ENCODE data around the gene ZNF738. TPM values are rescaled to one million over a fixed set of nuclear protein-coding genes. Genes with fewer than 3 reads are reported as not detected.
A peak's percentile ranks its signal among the peaks of the same experiment; 100 is the strongest.
"Not testable (repeated sequence)": the region's sequence is repeated elsewhere in the genome, so short reads cannot be mapped to it uniquely, and the experiment has no call there.

Gene ZNF738
- total RNA-seq (2012; rRNA removed): 4.3 and 7.9 TPM in 2 replicates

DNA sequence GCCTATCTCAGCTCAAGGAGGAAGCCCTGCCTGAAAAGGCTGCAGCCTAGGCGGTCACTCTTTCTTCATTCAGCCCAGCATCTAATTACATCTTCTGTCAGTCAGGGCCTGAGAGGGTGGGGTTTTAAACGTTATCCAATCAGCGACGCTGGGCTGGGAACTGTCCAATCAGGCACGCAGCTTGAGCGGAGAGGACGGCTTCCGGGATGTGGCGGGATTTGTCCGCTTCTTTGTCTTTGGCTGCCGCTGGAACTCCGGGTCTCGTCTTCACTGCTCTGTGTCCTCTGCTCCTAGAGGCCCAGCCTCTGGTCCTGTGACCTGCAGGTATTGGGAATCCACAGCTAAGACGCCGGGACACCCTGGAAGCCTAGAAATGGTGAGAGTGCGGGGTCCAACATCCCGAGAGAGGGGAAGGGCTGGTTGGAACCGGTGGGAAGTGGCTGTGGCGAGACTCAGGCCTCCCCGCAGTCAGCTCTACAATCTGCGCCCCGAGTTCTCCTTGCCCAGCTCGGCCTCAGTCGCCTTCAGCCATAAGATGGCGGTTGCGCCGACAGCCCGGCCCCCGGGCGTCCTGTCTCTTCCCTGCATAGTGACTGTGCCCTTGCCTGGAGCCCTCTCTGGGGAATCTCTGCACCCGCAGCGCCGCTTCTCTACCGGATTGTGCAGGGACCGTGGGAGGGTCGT, at the start of gene ZNF738:
TSS of gene ZNF738 (plus strand) at position 233 of the 684 bp plus-strand sequence. CDS start at position 374, 141 bp downstream.
- Histone ChIP-seq H3K9me3 (replicated peaks; ENCODE audit: low read length) (no peaks in the 10 kb centered on the region), H3K9ac (ENCODE audit: low read depth, low read length) (peak within 1 kb of the TSS; percentile 88), H3K36me3 (ENCODE audit: insufficient read depth, low read length) (peaks cover 20% of the 10 kb centered on the region), H3K4me3 (ENCODE audit: low read length) (peak within 1 kb of the TSS; percentile 85), H3K4me2 (ENCODE audit: low read length) (peak within 1 kb of the TSS; percentile 73), H3K4me1 (ENCODE audit: control insufficient read depth, insufficient read depth, low read length) (no peaks in the 10 kb centered on the region), H3K27me3 (ENCODE audit: control insufficient read depth, insufficient read depth, low read length) (no peaks in the 10 kb centered on the region)

DNA sequence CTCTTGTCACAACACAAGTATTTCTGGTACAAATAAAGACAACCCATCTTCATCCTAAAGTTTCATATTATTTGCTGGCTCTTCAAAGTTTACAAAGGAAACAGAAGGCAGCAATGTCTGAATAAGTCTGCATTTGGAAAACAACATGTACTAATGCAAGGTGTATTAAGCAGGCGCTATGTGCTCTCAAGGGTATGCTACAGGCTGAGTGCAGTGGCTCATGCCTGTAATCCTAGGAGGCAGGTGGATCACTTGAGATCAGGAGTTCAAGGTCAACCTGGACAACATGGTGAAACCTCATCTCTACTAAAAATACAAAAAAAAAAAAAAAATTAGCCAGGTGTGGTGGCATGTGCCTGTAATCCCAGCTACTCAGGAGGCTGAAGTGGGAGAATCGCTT, 46.0 kb upstream of the ZNF738 start:
- H3K27me3 ChIP-seq (ENCODE audit: control insufficient read depth, insufficient read depth, low read length); H3K4me1 ChIP-seq (ENCODE audit: control insufficient read depth, insufficient read depth, low read length); H3K9ac ChIP-seq (ENCODE audit: low read depth, low read length); H3K4me2 ChIP-seq (ENCODE audit: low read length); H3K4me3 ChIP-seq (ENCODE audit: low read length); H3K9me3 ChIP-seq (replicated peaks; ENCODE audit: low read length): not testable (repeated sequence)
- H3K36me3 ChIP-seq (ENCODE audit: insufficient read depth, low read length): peaks cover 21% of the 10 kb centered on the region

GRCh38 chr19:21314676-21315075, 44.1 kb upstream of the ZNF738 start:
- Histone ChIP-seq H3K4me3 (ENCODE audit: low read length) (no peak overlapping the region), H3K9me3 (replicated peaks; ENCODE audit: low read length) (no peaks in the 10 kb centered on the region), H3K9ac (ENCODE audit: low read depth, low read length) (no peak overlapping the region), H3K4me1 (ENCODE audit: control insufficient read depth, insufficient read depth, low read length) (no peaks in the 10 kb centered on the region), H3K36me3 (ENCODE audit: insufficient read depth, low read length) (peaks cover 8% of the 10 kb centered on the region), H3K27me3 (ENCODE audit: control insufficient read depth, insufficient read depth, low read length) (no peaks in the 10 kb centered on the region), H3K4me2 (ENCODE audit: low read length) (no peak overlapping the region)

- Histone ChIP-seq H3K9ac (ENCODE audit: low read depth, low read length) (no peak overlapping the region), H3K4me1 (ENCODE audit: control insufficient read depth, insufficient read depth, low read length) (no peaks in the 10 kb centered on the region), H3K36me3 (ENCODE audit: insufficient read depth, low read length) (peaks cover 6% of the 10 kb centered on the region), H3K4me2 (ENCODE audit: low read length) (no peak overlapping the region), H3K27me3 (ENCODE audit: control insufficient read depth, insufficient read depth, low read length) (no peaks in the 10 kb centered on the region), H3K9me3 (replicated peaks; ENCODE audit: low read length) (no peaks in the 10 kb centered on the region), H3K4me3 (ENCODE audit: low read length) (no peak overlapping the region)
Measured at GRCh38 chr19:21317821-21318220, 41.0 kb upstream of the ZNF738 start.

DNA sequence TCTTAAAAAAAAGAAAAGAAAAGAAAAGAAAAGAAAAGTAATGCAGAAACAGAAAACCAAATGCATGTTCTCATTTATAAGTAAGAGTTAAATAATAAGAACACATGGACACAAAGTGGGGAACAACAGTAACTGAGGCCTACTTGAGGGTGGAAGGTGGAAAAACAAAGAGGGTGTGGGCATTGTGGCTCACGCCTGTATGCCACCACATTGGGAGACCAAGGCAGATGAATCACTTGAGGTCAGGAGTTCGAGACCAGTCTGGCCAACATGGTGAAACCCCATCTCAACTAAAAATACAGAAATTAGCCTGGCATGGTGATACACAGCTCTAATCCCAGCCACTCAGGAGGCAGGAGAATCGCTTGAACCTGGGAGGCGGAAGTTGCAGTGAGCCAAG, 37.7 kb upstream of the ZNF738 start:
- no peaks in the 10 kb centered on the region for H3K9me3 ChIP-seq (replicated peaks; ENCODE audit: low read length)
- H3K27me3 ChIP-seq (ENCODE audit: control insufficient read depth, insufficient read depth, low read length): no peaks in the 10 kb centered on the region
- H3K4me3 ChIP-seq (ENCODE audit: low read length): no peak overlapping the region
- H3K4me2 ChIP-seq (ENCODE audit: low read length): no peak overlapping the region
- H3K4me1 ChIP-seq (ENCODE audit: control insufficient read depth, insufficient read depth, low read length): no peaks in the 10 kb centered on the region
- H3K9ac ChIP-seq (ENCODE audit: low read depth, low read length): no peak overlapping the region
- H3K36me3 ChIP-seq (ENCODE audit: insufficient read depth, low read length): peaks cover 10% of the 10 kb centered on the region

GRCh38 chr19:21321996-21322395, 36.8 kb upstream of the ZNF738 start:
- H3K27me3 ChIP-seq (ENCODE audit: control insufficient read depth, insufficient read depth, low read length): no peaks in the 10 kb centered on the region
- H3K4me3 ChIP-seq (ENCODE audit: low read length): no peak overlapping the region
- no peaks in the 10 kb centered on the region for H3K9me3 ChIP-seq (replicated peaks; ENCODE audit: low read length)
- peaks cover 13% of the 10 kb centered on the region for H3K36me3 ChIP-seq (ENCODE audit: insufficient read depth, low read length)
- H3K4me1 ChIP-seq (ENCODE audit: control insufficient read depth, insufficient read depth, low read length): no peaks in the 10 kb centered on the region
- H3K9ac ChIP-seq (ENCODE audit: low read depth, low read length): no peak overlapping the region
- H3K4me2 ChIP-seq (ENCODE audit: low read length): no peak overlapping the region

DNA sequence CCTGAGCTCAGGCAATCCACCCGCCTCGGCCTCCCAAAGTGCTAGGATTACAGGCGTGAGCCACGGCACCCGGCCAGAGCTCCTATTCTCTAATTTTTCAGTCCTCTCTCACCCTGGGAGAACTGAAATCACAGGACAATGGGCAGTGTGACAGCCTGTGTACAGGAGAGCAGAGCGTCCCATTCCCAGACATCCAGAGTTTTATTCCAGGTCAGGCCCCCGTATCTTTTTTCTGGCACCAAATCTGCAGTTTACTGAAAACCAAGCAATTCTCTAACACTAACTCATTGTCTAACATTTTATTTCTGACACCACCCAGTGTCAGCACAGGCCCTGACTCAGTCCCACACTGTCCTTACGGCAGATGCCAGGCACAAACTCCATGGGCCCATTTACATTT, 36.3 kb upstream of the ZNF738 start:
- H3K9me3 ChIP-seq (replicated peaks; ENCODE audit: low read length): no peaks in the 10 kb centered on the region

DNA sequence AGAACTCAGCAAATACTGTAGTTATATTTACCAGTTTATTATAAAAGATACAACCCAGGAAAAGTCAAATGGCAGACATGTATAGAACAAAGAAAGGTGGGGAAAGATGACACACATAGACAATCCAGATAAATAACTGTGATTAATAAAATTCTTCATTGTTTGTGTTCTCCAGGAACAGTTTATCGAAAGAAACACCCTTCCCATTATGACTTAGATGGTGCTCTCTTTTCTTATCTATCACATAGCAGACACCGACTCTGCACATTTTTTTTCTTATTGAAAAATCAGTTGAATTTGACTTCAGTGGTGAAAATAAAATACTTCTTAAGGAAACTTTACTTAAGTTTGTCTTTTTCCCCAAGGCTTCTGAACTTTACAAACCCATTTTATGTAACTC, 35.8 kb upstream of the ZNF738 start:
- Histone ChIP-seq H3K4me3 (ENCODE audit: low read length) (no peak overlapping the region), H3K36me3 (ENCODE audit: insufficient read depth, low read length) (peaks cover 10% of the 10 kb centered on the region), H3K27me3 (ENCODE audit: control insufficient read depth, insufficient read depth, low read length) (no peaks in the 10 kb centered on the region), H3K4me1 (ENCODE audit: control insufficient read depth, insufficient read depth, low read length) (peaks cover 6% of the 10 kb centered on the region), H3K9me3 (replicated peaks; ENCODE audit: low read length) (no peaks in the 10 kb centered on the region), H3K9ac (ENCODE audit: low read depth, low read length) (peak overlapping the region; percentile 16), H3K4me2 (ENCODE audit: low read length) (no peak overlapping the region)

More for the DNA sequence above, 36.3 kb upstream of the ZNF738 start:
- peaks cover 2% of the 10 kb centered on the region for H3K4me1 ChIP-seq (ENCODE audit: control insufficient read depth, insufficient read depth, low read length)
- H3K9ac ChIP-seq (ENCODE audit: low read depth, low read length): peak overlapping the region; percentile 16
- H3K36me3 ChIP-seq (ENCODE audit: insufficient read depth, low read length): peaks cover 13% of the 10 kb centered on the region
- H3K4me3 ChIP-seq (ENCODE audit: low read length): no peak overlapping the region
- H3K27me3 ChIP-seq (ENCODE audit: control insufficient read depth, insufficient read depth, low read length): no peaks in the 10 kb centered on the region
- no peak overlapping the region for H3K4me2 ChIP-seq (ENCODE audit: low read length)

- Histone ChIP-seq H3K4me2 (ENCODE audit: low read length) (no peak overlapping the region), H3K27me3 (ENCODE audit: control insufficient read depth, insufficient read depth, low read length) (no peaks in the 10 kb centered on the region), H3K9me3 (replicated peaks; ENCODE audit: low read length) (no peaks in the 10 kb centered on the region), H3K36me3 (ENCODE audit: insufficient read depth, low read length) (peaks cover 9% of the 10 kb centered on the region), H3K9ac (ENCODE audit: low read depth, low read length) (no peak overlapping the region), H3K4me1 (ENCODE audit: control insufficient read depth, insufficient read depth, low read length) (peaks cover 7% of the 10 kb centered on the region), H3K4me3 (ENCODE audit: low read length) (no peak overlapping the region)
Measured at GRCh38 chr19:21326169-21326568, 32.6 kb upstream of the ZNF738 start.

- Histone ChIP-seq H3K36me3 (ENCODE audit: insufficient read depth, low read length) (peaks cover 9% of the 10 kb centered on the region), H3K9me3 (replicated peaks; ENCODE audit: low read length) (no peaks in the 10 kb centered on the region), H3K4me1 (ENCODE audit: control insufficient read depth, insufficient read depth, low read length) (peaks cover 7% of the 10 kb centered on the region), H3K4me2 (ENCODE audit: low read length) (peak overlapping the region; percentile 85), H3K4me3 (ENCODE audit: low read length) (peak overlapping the region; percentile 84), H3K27me3 (ENCODE audit: control insufficient read depth, insufficient read depth, low read length) (no peaks in the 10 kb centered on the region), H3K9ac (ENCODE audit: low read depth, low read length) (peak overlapping the region; percentile 97)
Measured at GRCh38 chr19:21328406-21328805, 30.4 kb upstream of the ZNF738 start.

DNA sequence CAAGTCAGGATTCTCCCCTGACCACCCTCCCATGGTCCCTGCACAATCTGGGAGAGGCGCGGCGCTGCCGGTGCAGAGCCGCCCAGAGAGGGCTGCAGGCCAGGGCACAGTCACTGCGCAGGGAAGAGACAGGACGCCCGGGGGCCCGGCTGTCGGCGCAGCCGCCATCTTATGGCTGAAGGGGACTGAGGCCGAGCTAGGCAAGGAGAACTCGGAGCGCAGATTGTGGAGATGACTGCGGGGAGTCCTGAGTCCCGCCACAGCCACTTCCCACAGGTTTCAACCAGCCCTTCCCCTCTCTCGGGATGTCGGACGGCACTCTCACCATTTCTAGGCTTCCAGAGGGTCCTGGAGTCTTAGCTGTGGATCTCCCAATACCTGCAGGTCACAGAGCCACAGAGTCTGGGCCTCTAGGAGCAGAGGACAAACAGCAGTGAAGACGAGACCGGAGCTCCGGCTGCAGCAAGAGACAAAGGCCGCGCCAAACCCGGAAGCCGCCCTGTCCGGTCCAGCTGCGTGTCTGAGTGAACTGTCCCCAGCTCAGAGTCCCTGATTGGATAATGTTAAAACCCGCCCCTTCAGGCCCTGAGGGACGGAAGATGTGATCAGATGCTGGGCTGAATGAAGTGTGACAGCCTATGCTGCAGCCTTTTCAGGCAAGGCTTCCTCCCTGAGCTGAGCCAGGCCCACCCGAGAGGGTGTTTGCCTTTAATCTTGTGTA, 29.8 kb upstream of the ZNF738 start, which contains the start of gene ZNF708:
TSS of gene ZNF708 (minus strand) at position 526 of the 721 bp plus-strand sequence. CDS start at position 328, 198 bp downstream.
- H3K36me3 ChIP-seq (ENCODE audit: insufficient read depth, low read length): peaks cover 9% of the 10 kb centered on the region
- peak within 1 kb of the TSS; percentile 84 for H3K4me3 ChIP-seq (ENCODE audit: low read length)
- peak within 1 kb of the TSS; percentile 97 for H3K9ac ChIP-seq (ENCODE audit: low read depth, low read length)
- peaks cover 7% of the 10 kb centered on the region for H3K4me1 ChIP-seq (ENCODE audit: control insufficient read depth, insufficient read depth, low read length)
- no peaks in the 10 kb centered on the region for H3K9me3 ChIP-seq (replicated peaks; ENCODE audit: low read length)
- peak within 1 kb of the TSS; percentile 85 for H3K4me2 ChIP-seq (ENCODE audit: low read length)
- H3K27me3 ChIP-seq (ENCODE audit: control insufficient read depth, insufficient read depth, low read length): no peaks in the 10 kb centered on the region

Data from skeletal muscle satellite cell (primary cell).